ENCODE measurements around the gene SLC6A6.

DNA sequence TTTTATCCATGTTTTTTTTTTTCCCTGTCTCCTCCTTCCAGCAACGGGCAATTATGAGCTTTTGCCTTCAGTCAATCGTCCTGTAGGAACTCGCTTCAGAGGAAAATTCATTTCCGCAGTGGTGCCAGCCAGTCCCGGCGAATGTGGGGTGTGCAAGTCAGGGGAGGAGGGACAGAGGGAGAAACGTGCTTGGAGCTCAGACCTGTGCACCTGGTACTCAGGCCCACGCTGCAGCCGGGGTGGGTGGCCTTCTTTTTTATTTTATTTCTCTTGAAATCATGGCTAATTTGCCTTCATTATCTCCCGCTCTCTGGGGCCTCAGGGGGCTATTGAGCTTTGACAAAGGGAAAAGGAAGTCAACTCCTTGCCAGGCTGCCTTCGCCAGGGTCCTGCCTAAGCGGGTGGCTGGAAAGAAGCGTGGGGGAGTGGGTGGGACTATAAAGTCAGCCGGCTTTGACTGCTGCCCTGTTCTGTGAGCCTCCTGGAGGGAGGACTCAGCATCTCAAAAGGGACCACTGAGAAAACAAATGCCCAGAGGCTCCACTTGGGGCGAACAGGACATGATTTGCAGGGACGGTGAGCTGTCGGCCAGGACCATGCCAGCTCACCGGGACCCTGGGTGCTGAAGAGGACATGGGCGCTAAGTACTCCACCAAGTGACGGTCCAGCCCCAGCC lies 132.2 kb downstream of the SLC6A6 start:
- TF ChIP-seq GATA3 (IDR thresholded peaks at IDR 0.05; ENCODE audit: low read depth, low read length) = no peak
- no peak for TF ChIP-seq GATA2 (IDR thresholded peaks at IDR 0.05; ENCODE audit: low read depth, low read length)

Data from SH-SY5Y (cell line).